ENCODE results near the gene MAD1L1. TPM values are rescaled to one million over a fixed set of nuclear protein-coding genes. Genes with fewer than 3 reads are reported as not detected.

MAD1L1 gene
- total and polyA plus RNA-seq, 2 of the 4 experiments (the other 2 are of a cell fraction): 29.0 to 40.9 TPM

- Histone ChIP-seq H2BK5ac (ENCODE audit: low read depth, low read length, poor library complexity, severe bottlenecking) (no peak overlapping the region), H3K18ac (ENCODE audit: low read depth, low read length) (no peak overlapping the region), H2BK120ac (ENCODE audit: low read depth, low read length) (no peak overlapping the region), H3K4me2 (ENCODE audit: low read depth, low read length) (no peak overlapping the region), H3K9me1 (ENCODE audit: insufficient read depth, low read length) (peaks cover 14% of the 10 kb centered on the region), H4K5ac (ENCODE audit: low read depth, low read length) (no peak overlapping the region), H3K14ac (replicated peaks; ENCODE audit: low read depth, low read length) (no peak overlapping the region), H3K9me3 (ENCODE audit: control insufficient read depth, insufficient read depth, low read length) (no peaks in the 10 kb centered on the region), H3K4ac (ENCODE audit: low read depth, low read length) (no peak overlapping the region), H3K27me3 (ENCODE audit: control insufficient read depth, insufficient read depth, low read length) (no peaks in the 10 kb centered on the region), H2AK5ac (ENCODE audit: low read depth, low read length) (no peak overlapping the region), H3K9ac (ENCODE audit: low read depth, low read length) (no peak overlapping the region), H3K4me3 (ENCODE audit: insufficient read depth, low read depth, low read length) (no peak overlapping the region), H4K8ac (ENCODE audit: low read depth in 2 of 2, low read length in 2 of 2) (no peak overlapping the region), H3K23ac (ENCODE audit: low read depth, low read length) (no peak overlapping the region), H2BK15ac (ENCODE audit: low read depth, low read length) (no peak overlapping the region), H3K56ac (ENCODE audit: extremely low read depth, insufficient read depth, low read length) (no peak overlapping the region), H2AK9ac (replicated peaks; ENCODE audit: low read depth, low read length, poor library complexity) (peak overlapping the region; percentile 37), H3K4me1 (ENCODE audit: control insufficient read depth, insufficient read depth, low read length) (peaks cover 14% of the 10 kb centered on the region), H2BK20ac (ENCODE audit: low read depth, low read length) (no peak overlapping the region; the same call in 1 of the 2 replicates), H3K27ac (ENCODE audit: insufficient read depth, low read length) (no peak overlapping the region), H3K79me1 (ENCODE audit: low read depth in 1 of 2, low read length in 2 of 2) (peaks cover 7 to 34% of the 10 kb centered on the region in 2 experiments), H3K36me3 (ENCODE audit: control insufficient read depth, insufficient read depth, low read length) (no peaks in the 10 kb centered on the region), H2AFZ (replicated peaks; ENCODE audit: low read length, poor library complexity) (peak overlapping the region; percentile 61), H4K91ac (ENCODE audit: insufficient read depth, low read depth, low read length) (no peak overlapping the region), H4K20me1 (ENCODE audit: insufficient read depth, low read length) (no peaks in the 10 kb centered on the region; the same call in none of the 2 replicates)
- no TSS peak for BruUV-seq (replicated peaks)
- ChIA-PET CTCF (interaction anchor here (0.6 kb wide), 2 partner anchors 239 to 601 kb away, joined by 3 read pairs; no protein-coding TSS in a partner anchor), POLR2A (ENCODE audit: unreplicated experiment) (no interaction called here)
- intact Hi-C loops (cut with micrococcal nuclease) (no loop called here), dilution Hi-C loops (cut with HindIII; ENCODE audit: low sequenced_read_pairs, unreplicated experiment) (no loop called here), in situ Hi-C loops (cut with MboI; ENCODE audit: low sequenced_read_pairs) (no loop called here)
- ATAC-seq (ENCODE audit: low read depth) (peak; percentile 64), DNase-seq (peak; percentile 44)
- no peak for TF ChIP-seq SMC3 (IDR thresholded peaks at IDR 0.05; ENCODE audit: low read depth, low read length)
- TF ChIP-seq FOS (IDR thresholded peaks at IDR 0.05; ENCODE audit: low read depth, low read length): 0 out of 2 replicates have a peak, but pooled peaks have one; percentile 21
- WGBS, 2 experiments (ENCODE audit: extremely low coverage in 2 of 2, insufficient read length in 1 of 2): 100% methylated on average over 1 of the region's 29 CpGs; no CpG with 5 or more reads in 1 of the 2 experiments
Measured at GRCh38 chr7:2099048-2099957, 133.4 kb downstream of the MAD1L1 start.
